ENCODE measurements around the gene GINS2. TPM values are rescaled to one million over a fixed set of nuclear protein-coding genes. Genes with fewer than 3 reads are reported as not detected.

The GINS2 gene
- total RNA-seq, 4 donors from 2014 or later = 1.8 to 2.5 (median 1.9) TPM; not detected in 1

GRCh38 chr16:85682516-85682915 is 6.2 kb downstream of the GINS2 start:
- Histone ChIP-seq H3K9me3 (no peaks in the 10 kb centered on the region), H3K4me3 (no peak overlapping the region), H3K4me1 (peaks cover 3% of the 10 kb centered on the region), H3K27me3 (no peaks in the 10 kb centered on the region), H3K36me3 (peaks cover 14% of the 10 kb centered on the region), H3K27ac (no peak overlapping the region)
- DNase-seq (ENCODE audit: low spot score in 2 of 2) = no peak
- TF ChIP-seq POLR2A (IDR thresholded peaks at IDR 0.05) (no peak), EP300 (IDR thresholded peaks at IDR 0.05) (no peak), CTCF (IDR thresholded peaks at IDR 0.05) (no peak), POLR2AphosphoS5 (IDR thresholded peaks at IDR 0.05) (no peak)
- 76% methylated on average over 7 of the region's 9 CpGs for WGBS

- Histone ChIP-seq H3K27ac (no peak overlapping the region), H3K27me3 (no peaks in the 10 kb centered on the region), H3K4me3 (no peak overlapping the region), H3K9me3 (no peaks in the 10 kb centered on the region), H3K36me3 (peaks cover 19% of the 10 kb centered on the region), H3K4me1 (peaks cover 3% of the 10 kb centered on the region)
- TF ChIP-seq EP300 (IDR thresholded peaks at IDR 0.05) = no peak
- no peak for TF ChIP-seq POLR2AphosphoS5 (IDR thresholded peaks at IDR 0.05)
- TF ChIP-seq POLR2A (IDR thresholded peaks at IDR 0.05) = no peak
- no peak for TF ChIP-seq CTCF (IDR thresholded peaks at IDR 0.05)
- 76% methylated on average over 8 of the region's 8 CpGs for WGBS
- DNase-seq (ENCODE audit: low spot score in 2 of 2) = no peak
These were observed 7.5 kb downstream of the GINS2 start for GRCh38 chr16:85681255-85681654.

- no peaks in the 10 kb centered on the region for H3K9me3 ChIP-seq
- no peak overlapping the region for H3K4me3 ChIP-seq
- H3K4me1 ChIP-seq = peaks cover 3% of the 10 kb centered on the region
- no peak for TF ChIP-seq CTCF (IDR thresholded peaks at IDR 0.05)
- TF ChIP-seq EP300 (IDR thresholded peaks at IDR 0.05) = no peak
- no peak for TF ChIP-seq POLR2A (IDR thresholded peaks at IDR 0.05)
- no peak for TF ChIP-seq POLR2AphosphoS5 (IDR thresholded peaks at IDR 0.05)
- H3K27me3 ChIP-seq = no peaks in the 10 kb centered on the region
- no peak for DNase-seq (ENCODE audit: low spot score in 2 of 2)
- no peak overlapping the region for H3K27ac ChIP-seq
- H3K36me3 ChIP-seq = peaks cover 24% of the 10 kb centered on the region
- WGBS = 78% methylated on average over 6 of the region's 6 CpGs
These were observed 8.3 kb downstream of the GINS2 start for GRCh38 chr16:85680352-85680944.

GRCh38 chr16:85679870-85680269 is 8.9 kb downstream of the GINS2 start:
- no peaks in the 10 kb centered on the region for H3K27me3 ChIP-seq
- no peak overlapping the region for H3K4me3 ChIP-seq
- peaks cover 30% of the 10 kb centered on the region for H3K36me3 ChIP-seq
- H3K4me1 ChIP-seq = peaks cover 3% of the 10 kb centered on the region
- WGBS = 84% methylated on average over 6 of the region's 6 CpGs
- TF ChIP-seq POLR2AphosphoS5 (IDR thresholded peaks at IDR 0.05) (no peak), EP300 (IDR thresholded peaks at IDR 0.05) (no peak), POLR2A (IDR thresholded peaks at IDR 0.05) (no peak), CTCF (IDR thresholded peaks at IDR 0.05) (no peak)
- H3K27ac ChIP-seq = no peak overlapping the region
- no peak for DNase-seq (ENCODE audit: low spot score in 2 of 2)
- H3K9me3 ChIP-seq = no peaks in the 10 kb centered on the region

GRCh38 chr16:85678821-85679220 is 9.9 kb downstream of the GINS2 start:
- no peak overlapping the region for H3K4me3 ChIP-seq
- no peak overlapping the region for H3K27ac ChIP-seq
- H3K9me3 ChIP-seq = no peaks in the 10 kb centered on the region
- peaks cover 40% of the 10 kb centered on the region for H3K36me3 ChIP-seq
- no peak for DNase-seq (ENCODE audit: low spot score in 2 of 2)
- 89% methylated on average over 5 of the region's 5 CpGs for WGBS
- H3K27me3 ChIP-seq = no peaks in the 10 kb centered on the region
- TF ChIP-seq POLR2A (IDR thresholded peaks at IDR 0.05) = no peak
- TF ChIP-seq CTCF (IDR thresholded peaks at IDR 0.05) = no peak
- TF ChIP-seq EP300 (IDR thresholded peaks at IDR 0.05) = no peak
- TF ChIP-seq POLR2AphosphoS5 (IDR thresholded peaks at IDR 0.05) = no peak
- H3K4me1 ChIP-seq = peaks cover 7% of the 10 kb centered on the region

Data from suprapubic skin (tissue), 4 donors.